NT2/D1 (cell line): ENCODE data around the gene CORO7.

ENCODE experiments used
- DNase-seq: peaks from one replicate; pipeline ENCODE4 v3.0.0-alpha.2; 2011; ENCODE audit warnings: low read depth, low spot score
- H3K27me3 ChIP-seq: 2 replicates; pipeline ENCODE4 v1.6.0; 2011; ENCODE audit warnings: mild to moderate bottlenecking; ENCODE audit not compliant: insufficient read length, insufficient read depth
- H3K36me3 ChIP-seq: 2 replicates; pipeline ENCODE4 v1.6.1; 2011; ENCODE audit warnings: mild to moderate bottlenecking, low read length, mixed read lengths; ENCODE audit not compliant: insufficient read depth, insufficient read length
- H3K4me1 ChIP-seq: 2 replicates; pipeline ENCODE4 v1.5.1; 2011; ENCODE audit not compliant: insufficient read depth, insufficient read length
- H3K4me3 ChIP-seq: 2 replicates; pipeline ENCODE4 v1.5.1; 2011; ENCODE audit warnings: low read depth; ENCODE audit not compliant: insufficient read length
- H3K9ac ChIP-seq: 2 replicates; pipeline ENCODE4 v1.6.0; 2011; ENCODE audit warnings: low read depth; ENCODE audit not compliant: insufficient read length
- H3K9me3 ChIP-seq: 2 replicates; pipeline ENCODE4 v1.5.1; 2011; ENCODE audit warnings: mild to moderate bottlenecking, low read length; ENCODE audit not compliant: insufficient read depth
- SUZ12 ChIP-seq: IDR thresholded peaks from 2 replicates; pipeline ENCODE4 v1.6.1; 2011; ENCODE audit not compliant: insufficient read length, insufficient read depth; ENCODE audit errors: extremely low read depth
- YY1 ChIP-seq: IDR thresholded peaks from 2 replicates; pipeline ENCODE4 v1.6.1; 2011; ENCODE audit not compliant: insufficient read length, insufficient read depth
- ZNF274 ChIP-seq: IDR thresholded peaks from 2 replicates; pipeline ENCODE4 v1.6.1; 2011; ENCODE audit warnings: mild to moderate bottlenecking, low read depth, low read length

The CORO7 gene

DNA sequence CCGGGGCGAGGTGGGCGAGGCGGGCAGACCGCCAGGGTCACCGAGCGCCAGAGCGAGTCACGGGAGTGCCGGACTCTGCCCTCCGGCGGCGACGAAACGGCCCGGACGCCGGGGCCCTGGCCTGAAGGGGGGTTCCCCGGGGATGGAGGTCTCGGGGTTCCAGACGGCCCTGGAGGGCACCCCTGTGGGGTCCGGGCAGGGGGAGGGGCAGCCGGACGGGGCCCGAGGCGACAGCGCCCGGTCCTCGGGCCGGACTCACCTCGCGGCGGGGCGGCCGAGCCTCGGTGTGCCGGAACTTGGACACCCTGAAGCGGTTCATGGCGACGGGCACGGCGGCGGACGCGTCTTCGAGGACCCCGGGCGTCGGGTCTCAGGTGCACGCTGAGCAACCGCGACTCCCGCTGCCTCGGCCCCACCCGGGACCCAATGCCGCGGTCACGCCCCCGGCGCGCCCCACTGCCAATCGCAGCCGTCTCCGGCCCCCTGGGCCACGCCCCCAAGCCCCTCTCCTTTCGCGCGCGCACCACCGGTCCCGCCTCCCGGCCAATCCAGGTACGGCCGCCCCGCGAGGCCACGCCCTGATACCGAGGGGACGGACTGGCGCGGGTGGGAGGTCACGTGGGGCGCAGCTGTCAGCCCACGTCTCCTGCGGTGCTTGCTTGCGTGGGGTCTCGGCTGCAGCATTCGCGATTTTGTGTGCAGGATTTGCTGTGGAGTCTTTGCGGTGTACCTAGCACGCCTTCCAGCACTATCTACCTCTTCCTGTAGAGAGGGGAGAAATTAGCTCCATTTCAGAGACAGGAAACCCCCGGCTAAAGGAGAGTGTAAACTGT lies at the start of gene CORO7:
CORO7 (minus strand) TSS at position 397 of the 833 bp plus-strand sequence; CDS start at position 319, 78 bp downstream.
- Histone ChIP-seq H3K4me1 (peaks cover 10% of the 10 kb centered on the region), H3K9ac (peak within 1 kb of the TSS; percentile 86), H3K27me3 (peaks cover 10% of the 10 kb centered on the region), H3K9me3 (no peaks in the 10 kb centered on the region), H3K4me3 (peak within 1 kb of the TSS; percentile 85), H3K36me3 (peaks cover 14% of the 10 kb centered on the region)
- TF ChIP-seq ZNF274 = no peak
- no peak for TF ChIP-seq YY1
- TF ChIP-seq SUZ12 = no peak
- no peak for DNase-seq

- no peak for DNase-seq
- Histone ChIP-seq H3K9ac (peak overlapping the region; percentile 15), H3K27me3 (no peaks in the 10 kb centered on the region), H3K36me3 (peaks cover 83% of the 10 kb centered on the region), H3K4me3 (no peak overlapping the region), H3K9me3 (no peaks in the 10 kb centered on the region), H3K4me1 (peaks cover 10% of the 10 kb centered on the region)
- no peak for TF ChIP-seq ZNF274
Observed at GRCh38 chr16:4463522-4464163, 47.2 kb upstream of the CORO7 start.

GRCh38 chr16:4461250-4462085 lies 45.1 kb upstream of the CORO7 start:
- Histone ChIP-seq H3K27me3 (no peaks in the 10 kb centered on the region), H3K36me3 (peaks cover 82% of the 10 kb centered on the region), H3K9ac (no peak overlapping the region), H3K4me1 (peaks cover 10% of the 10 kb centered on the region), H3K4me3 (no peak overlapping the region), H3K9me3 (no peaks in the 10 kb centered on the region)
- DNase-seq = no peak
- TF ChIP-seq SUZ12 (no peak), ZNF274 (no peak), YY1 (no peak)

DNA sequence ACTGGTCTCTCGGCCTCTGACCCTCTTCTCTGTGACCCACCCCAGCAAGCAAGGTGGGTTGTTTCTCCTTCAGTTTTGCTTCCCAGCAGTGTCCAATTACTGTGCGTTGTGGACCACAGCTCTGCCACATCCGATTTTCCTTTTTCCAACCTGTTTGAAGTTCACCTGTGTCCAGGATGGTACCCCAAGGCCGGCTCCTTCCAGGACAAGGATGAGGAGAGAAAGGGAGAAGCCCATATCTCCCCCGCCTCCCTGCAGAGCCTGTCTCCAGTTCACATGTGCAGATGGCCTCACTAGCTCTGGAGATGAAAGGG lies 44.5 kb upstream of the CORO7 start:
- H3K9me3 ChIP-seq = no peaks in the 10 kb centered on the region
- peaks cover 10% of the 10 kb centered on the region for H3K4me1 ChIP-seq
- no peak overlapping the region for H3K9ac ChIP-seq
- H3K27me3 ChIP-seq = no peaks in the 10 kb centered on the region
- peaks cover 82% of the 10 kb centered on the region for H3K36me3 ChIP-seq
- H3K4me3 ChIP-seq = no peak overlapping the region
- no peak for DNase-seq
- TF ChIP-seq ZNF274 = no peak
- TF ChIP-seq SUZ12 = no peak
- TF ChIP-seq YY1 = no peak

DNA sequence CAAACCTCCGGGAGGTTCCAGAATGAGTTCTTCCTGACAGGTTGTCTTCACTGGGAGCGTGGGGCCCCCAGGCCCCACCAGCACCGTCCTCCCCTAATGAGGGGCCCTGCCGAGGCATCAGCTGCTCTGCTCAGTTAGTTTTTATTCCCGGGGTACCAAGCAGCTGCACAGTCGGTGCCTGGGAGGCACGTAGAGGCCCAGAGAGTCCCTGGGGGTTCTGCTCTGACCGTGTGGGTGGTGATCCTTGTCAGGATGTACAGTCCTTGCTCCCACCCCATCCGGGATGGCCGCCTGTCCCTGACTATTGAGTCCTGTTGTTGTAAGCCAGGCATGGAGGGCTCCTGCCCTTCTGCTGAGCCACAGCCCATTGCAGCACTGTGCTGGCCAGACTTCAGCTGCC lies 39.6 kb upstream of the CORO7 start:
- no peak for DNase-seq
- H3K36me3 ChIP-seq = peaks cover 86% of the 10 kb centered on the region
- TF ChIP-seq YY1 (no peak), SUZ12 (no peak), ZNF274 (no peak)

DNA sequence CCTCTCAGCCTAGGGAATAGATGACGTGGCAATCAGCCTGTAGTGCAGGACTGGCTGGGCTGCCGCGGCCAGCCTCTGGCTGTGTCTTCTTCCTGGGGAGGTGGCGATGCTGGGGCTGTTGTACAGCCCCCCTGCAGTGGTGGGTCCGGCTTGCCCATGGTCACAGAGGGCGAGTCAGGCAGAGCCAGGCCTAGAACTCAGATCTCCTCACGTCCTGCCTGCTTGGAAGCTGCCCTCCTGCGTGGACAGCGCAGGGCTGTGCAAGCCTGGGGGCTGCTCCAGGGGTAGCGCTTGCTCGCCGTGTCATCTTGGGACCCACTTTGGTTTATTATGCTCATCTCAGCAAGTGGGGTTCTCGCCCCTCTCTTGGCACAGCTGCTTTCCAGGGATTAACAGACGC lies 38.7 kb upstream of the CORO7 start:
- H3K9ac ChIP-seq = no peak overlapping the region
- H3K4me1 ChIP-seq = peaks cover 7% of the 10 kb centered on the region
- no peaks in the 10 kb centered on the region for H3K9me3 ChIP-seq
- no peak overlapping the region for H3K4me3 ChIP-seq
- TF ChIP-seq SUZ12 (no peak), YY1 (no peak), ZNF274 (no peak)
- DNase-seq = no peak
- H3K27me3 ChIP-seq = no peaks in the 10 kb centered on the region
- peaks cover 89% of the 10 kb centered on the region for H3K36me3 ChIP-seq

More for the DNA sequence above, 39.6 kb upstream of the CORO7 start:
- H3K4me1 ChIP-seq = peaks cover 7% of the 10 kb centered on the region
- no peak overlapping the region for H3K4me3 ChIP-seq
- H3K9ac ChIP-seq = no peak overlapping the region
- H3K9me3 ChIP-seq = no peaks in the 10 kb centered on the region
- no peaks in the 10 kb centered on the region for H3K27me3 ChIP-seq

DNA sequence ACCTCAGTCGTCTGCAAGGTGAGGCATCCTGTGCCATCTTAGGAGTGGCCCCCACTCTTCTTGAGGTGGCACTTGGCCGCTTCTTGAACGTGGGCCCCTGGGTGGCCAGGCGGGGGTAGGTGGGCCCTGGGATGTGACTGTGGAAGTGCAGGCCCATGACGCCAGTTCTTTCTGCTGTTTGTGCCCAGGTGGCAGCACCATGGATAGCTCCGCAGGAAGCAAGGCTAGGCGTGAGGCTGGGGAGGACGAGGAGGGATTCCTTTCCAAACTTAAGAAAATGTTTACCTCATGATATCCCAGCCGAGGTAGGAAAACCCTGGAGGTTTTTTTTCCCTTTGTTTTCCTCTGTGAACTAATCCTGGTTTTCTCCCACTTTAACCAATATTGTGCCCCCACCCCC lies 38.2 kb upstream of the CORO7 start:
- Histone ChIP-seq H3K4me3 (no peak overlapping the region), H3K36me3 (peaks cover 89% of the 10 kb centered on the region), H3K9ac (no peak overlapping the region), H3K9me3 (no peaks in the 10 kb centered on the region), H3K4me1 (peaks cover 7% of the 10 kb centered on the region), H3K27me3 (no peaks in the 10 kb centered on the region)
- no peak for DNase-seq
- TF ChIP-seq SUZ12 (no peak), ZNF274 (no peak), YY1 (no peak)
